CD4-positive, alpha-beta T cell treated with Interleukin-4 for 1 hour (primary cell): ENCODE measurements around the gene CSTPP1.
"Not testable (repeated sequence)": the region's sequence is repeated elsewhere in the genome, so short reads cannot be mapped to it uniquely, and the experiment has no call there.

ENCODE experiments used
- DNase-seq, 2 donors: peaks; one replicate each; pipeline ENCODE4 v3.0.0-alpha.2; 2020 to 2022

Gene CSTPP1

DNA sequence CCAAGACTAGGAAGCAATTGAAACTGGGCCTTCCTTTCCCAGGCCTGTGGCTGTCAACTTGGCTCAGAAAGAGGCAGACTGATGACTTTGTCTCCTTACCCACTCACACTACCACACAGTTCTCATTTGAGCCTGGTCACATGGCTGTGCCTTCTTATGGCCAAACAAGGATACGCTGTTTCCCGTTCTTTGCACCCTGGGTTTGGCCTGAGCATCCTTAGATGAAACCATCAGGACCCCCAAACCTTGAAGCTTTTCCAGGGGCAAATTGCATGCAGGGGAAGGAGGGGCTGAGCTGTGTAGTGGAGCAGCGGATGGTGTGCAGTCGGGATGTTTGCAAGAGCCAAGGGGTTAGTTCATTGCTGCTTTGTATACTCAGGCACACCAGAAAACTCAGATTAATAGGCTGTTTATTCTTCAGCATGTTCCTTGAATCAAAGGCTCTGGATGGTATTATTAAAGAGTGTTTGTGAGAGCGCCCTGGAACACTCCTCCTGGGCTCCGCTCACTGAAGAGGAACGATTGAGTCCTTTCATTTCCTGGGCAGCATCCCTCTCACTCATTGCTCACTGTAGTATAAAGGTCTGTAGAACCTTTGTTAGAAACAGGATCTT is 170.3 kb downstream of the CSTPP1 start:
- DNase-seq = no peak

DNA sequence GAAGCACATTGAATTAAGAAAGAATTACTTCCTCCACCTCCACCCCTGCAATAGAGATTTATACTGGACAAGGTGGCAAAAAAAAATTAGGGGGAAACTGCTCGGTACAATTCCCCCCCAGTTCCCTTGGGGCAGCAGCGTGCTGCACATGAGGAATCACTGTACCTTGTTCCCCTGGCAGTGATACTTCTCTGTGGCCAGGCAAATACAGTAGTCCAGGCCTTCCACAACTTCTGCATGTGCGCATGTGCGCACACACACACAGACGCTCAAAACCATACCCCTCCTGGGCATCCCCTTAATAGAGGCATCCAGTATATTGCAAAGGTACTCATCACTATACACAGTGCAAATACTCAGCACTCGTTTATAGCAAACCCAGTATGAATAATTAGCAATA is 171.2 kb downstream of the CSTPP1 start:
- DNase-seq = no peak

DNA sequence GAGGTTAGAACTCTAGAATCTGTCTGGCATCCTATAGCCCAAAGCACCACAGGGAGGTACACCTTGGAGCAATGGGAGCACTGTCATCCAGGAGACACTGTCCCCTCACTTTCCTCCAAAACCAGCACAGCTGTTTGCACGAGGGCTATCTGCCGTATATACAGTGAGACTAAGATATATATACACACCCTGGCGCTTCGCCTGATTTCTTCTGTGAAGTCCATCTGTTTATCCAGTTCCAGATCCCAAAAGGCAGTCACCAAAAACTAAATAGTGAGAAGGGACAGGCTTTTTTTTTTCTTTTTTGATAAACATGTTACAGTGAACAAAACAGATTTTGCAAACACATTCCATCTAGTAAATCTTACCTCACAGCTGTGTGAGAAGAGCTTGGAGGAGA is 171.7 kb downstream of the CSTPP1 start:
- DNase-seq = no peak

DNA sequence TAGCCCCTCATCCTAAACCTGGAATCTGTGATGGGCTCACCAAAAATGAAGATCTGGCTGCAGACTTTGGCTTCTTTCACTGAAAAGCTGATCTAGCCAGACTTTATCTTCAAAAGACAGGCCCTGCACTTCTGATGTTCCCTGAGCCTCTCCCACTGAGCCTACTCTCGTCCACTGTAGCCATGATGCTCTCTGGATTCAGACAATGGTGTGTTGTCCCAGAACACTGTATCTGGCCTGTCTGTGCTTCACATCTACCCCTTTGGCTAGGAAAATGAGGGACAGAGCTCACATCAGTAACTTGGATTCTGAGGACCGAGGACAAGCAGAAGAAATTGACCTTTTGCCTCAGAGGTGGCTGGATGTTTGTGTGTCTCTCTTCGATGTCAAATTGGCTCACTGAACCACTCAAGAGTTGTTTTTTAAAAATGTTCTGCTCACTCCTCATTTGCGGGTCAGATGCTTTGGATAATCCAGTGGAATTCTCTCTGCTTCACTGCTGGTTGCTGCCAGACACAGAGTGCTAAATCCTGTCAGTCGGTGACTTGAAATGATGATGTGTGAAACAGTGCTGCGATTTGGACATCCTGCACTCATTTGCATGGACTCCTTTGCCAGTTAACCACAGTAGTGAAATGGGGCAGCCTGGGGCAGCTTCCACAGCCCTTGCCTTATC is 172.6 kb downstream of the CSTPP1 start:
- no peak for DNase-seq

DNA sequence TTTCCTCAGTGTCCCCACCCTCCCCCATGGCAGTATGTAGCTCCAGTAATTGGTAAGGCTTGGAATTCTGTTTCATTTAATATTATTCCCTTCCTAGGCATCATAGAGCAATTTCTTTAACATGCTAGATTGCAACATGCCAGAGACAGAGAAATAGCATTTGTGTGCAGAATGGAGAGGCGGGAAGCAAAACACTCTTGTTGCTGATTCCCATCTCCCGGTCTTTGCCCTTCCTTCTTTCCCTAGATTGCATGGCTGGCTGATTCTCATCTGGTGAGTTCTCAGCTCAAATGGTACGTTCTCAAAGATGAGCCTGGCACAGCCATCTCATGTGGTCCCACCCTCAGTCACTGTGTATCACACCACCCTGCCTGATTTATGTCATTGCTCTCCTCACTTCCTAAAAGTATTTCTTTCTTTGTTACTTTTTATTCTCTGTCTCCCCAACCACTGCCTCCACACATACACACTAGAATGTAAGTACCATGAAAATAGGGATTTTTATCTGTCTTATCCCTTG is 173.2 kb downstream of the CSTPP1 start:
- no peak for DNase-seq

DNA sequence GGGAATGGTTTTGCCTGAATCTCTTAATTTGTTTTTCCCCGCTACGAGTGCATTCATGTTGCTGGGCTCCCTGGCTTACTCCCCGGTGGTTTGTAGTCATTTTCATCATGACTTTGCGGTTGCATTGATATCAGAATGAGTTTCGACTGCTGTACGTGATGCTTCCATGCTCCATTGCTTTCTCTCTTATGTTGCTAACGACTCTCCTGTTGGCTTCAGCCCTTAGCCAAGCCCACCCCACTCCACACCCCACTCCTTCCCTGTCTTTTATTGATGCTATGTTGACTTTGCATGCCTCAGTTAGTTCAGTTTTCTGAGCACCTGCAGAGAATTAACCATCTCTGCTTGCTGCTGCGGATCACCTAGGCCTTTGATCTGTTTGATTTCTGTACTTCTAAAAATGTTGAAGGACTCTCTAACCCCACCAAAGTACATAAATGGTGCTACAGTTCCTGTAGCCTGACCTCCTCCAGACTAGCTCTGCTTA is 174.8 kb downstream of the CSTPP1 start:
- DNase-seq = no peak

DNA sequence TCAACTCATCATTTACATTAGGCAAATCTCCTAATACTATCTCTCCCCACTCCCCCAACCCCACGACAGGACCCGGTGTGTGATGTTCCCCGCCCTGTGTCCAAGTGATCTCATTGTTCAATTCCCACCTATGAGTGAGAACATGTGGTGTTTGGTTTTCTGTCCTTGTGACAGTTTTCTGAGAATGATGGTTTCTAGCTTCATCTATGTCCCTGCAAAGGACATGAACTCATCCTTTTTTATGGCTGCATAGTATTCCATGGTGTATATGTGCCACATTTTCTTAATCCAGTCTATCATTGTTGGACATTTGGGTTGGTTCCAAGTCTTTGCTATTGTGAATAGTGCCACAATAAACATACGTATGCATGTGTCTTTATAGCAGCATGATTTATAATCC is 176.4 kb downstream of the CSTPP1 start:
- DNase-seq = not testable (repeated sequence)

DNA sequence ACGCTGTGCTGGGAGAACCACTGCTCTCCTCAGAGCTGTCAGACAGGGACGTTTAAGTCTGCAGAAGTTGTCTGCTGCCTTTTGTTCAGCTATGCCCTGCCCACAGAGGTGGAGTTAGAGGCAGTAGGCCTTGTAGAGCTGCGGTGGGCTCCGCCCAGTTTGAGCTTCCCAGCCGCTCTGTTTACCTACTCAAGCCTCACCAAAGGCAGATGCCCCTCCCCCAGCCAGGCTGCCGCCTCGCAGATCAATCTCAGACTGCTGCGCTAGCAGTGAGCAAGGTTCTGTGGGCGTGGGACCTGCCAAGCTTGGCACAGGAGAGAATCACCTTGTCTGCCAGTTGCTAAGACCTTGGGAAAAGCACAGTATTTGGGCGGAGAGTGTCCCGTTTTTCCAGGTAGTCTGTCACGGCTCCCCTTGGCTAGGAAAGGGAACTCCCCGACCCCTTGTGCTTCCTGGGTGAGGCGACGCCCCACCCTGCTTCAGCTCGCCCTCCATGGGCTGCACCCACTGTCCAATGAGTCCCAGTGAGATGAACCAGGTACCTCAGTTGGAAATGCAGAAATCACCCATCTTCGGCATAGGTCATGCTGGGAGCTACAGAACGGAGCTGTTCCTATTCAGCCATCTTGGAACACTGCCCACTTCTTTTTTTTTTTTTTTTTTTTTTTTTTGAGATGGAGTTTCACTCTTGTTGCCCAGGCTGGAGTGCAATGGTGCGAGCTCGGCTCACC is 182.6 kb downstream of the CSTPP1 start:
- DNase-seq = peak; percentile 34 to 56

DNA sequence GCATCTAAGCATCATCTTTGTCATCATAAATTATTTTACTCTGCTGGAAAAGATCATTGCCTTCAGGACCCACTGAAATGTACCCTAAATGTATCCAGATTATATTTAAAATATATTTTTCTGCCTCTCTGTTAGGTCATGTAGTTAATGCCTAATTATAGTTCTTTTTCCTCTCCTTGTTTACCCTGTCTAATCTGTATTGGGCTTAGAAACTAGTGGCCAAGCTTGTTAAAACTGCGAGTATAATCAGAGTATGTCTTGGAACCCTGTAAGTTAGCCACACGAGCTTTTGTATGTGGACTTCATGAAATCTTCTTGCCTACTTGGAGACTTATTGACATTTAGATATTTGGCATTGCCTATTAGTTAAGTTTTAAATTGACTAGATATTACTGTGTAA is 184.5 kb downstream of the CSTPP1 start:
- no peak for DNase-seq

DNA sequence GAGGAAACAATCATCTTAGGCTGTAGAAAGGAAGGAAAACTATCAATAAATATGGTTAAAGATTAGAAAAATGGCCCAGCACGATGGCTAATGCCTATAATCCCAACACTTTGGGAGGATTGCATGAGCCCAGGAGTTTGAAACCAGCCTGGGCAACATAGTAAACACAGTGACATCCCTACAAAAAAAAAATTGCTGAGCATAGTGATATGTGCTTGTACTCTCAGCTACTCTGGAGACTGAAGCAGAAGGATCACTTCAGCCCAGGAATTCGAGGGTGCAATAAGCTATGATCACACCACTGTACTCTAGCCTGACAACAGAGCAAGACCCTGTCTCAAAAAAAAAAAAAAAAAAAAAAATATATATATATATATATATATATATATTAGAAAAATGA is 185.2 kb downstream of the CSTPP1 start:
- no peak for DNase-seq

DNA sequence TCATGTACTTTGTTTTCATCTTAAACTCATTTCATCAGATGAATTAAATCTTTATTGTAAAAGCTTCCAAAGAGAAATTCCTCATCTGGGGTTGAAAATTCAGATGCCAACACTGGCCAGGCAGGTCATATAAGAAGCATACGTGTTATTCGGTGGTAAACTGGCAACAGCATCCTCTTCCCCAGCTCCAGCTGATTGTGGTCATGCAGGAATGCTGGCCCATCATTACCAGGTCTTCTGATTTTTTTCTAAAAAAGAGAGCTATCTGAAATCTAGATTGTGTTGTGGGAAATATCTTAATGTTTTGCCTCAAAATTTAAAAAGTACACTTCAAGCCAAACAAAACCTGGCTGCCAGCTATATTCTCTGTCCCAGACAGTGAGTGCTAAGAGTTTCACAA is 186.5 kb downstream of the CSTPP1 start:
- DNase-seq = no peak

DNA sequence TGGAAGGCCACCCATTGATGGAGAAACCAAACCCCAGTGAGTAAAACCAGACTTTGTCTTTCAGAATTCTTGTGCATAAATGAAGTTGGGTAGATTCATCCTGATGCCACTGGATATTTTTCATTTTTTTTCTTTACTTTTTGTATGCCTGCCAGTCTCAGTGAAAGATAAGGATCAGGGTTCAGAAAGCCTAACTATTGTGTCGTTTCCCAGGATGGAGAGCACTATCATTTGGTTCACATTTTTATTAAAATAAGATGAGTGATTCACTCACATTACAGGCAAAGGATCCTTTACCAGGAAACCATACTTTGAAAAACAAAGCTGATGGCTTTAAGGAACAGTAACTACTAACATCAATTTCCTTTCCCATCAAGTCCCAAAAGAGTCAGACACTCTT is 188.1 kb downstream of the CSTPP1 start:
- DNase-seq = no peak

DNA sequence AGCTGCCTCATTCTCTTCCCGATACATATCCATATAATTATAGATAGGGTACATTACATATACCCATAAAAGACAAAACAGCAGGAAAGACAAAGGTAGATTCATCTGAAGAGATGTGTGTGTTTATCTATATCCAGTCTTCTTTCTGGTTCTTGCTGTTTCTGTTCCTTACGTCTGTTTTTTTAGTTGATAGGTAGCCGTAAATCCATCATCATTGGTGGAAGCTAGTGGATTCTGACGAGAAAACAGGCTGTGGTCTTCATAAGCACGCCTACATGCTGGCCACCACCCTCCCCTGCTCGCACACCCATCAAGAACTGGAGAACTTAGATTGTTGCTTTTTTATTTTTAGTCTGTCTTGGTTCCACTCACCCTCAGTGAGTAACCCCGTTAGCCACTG is 188.5 kb downstream of the CSTPP1 start:
- DNase-seq = no peak

DNA sequence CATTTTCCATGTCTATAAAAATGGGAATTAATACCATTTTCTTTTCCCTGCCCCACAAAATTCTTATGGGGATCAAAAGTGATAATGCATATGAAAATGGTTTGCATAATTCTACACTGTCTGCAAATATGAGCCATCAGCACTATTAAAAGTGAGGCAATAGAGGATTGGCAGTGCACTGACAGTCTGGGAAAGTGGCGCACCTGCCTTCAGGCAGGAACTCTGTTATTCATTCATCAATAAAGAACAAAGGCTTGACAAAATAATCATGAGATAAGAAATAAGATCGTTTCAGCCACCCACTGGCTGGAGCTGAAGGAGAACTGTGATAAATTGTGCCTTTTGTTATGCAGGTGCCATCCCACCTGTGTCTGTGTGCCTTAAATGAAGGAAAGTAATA is 190.7 kb downstream of the CSTPP1 start:
- DNase-seq = no peak

DNA sequence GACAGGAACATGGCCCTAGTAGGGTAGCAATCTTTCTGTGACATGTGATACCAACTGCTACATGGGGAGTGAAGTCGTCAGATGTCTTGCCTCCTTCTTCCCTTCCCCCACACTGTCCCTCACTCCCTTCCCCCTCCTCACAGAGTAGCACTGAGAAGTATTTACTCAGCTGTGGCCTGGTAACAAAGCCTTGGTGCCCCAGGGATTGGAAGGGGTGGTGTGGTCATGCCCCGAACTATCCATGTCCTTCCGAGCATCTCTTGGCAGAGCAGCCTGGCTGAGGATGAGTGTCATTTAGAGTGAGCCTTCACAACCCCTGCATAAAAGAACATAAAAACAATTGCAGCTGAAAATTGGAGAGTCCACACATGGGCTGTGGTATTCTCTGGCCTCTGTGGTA is 194.0 kb downstream of the CSTPP1 start:
- DNase-seq = no peak

DNA sequence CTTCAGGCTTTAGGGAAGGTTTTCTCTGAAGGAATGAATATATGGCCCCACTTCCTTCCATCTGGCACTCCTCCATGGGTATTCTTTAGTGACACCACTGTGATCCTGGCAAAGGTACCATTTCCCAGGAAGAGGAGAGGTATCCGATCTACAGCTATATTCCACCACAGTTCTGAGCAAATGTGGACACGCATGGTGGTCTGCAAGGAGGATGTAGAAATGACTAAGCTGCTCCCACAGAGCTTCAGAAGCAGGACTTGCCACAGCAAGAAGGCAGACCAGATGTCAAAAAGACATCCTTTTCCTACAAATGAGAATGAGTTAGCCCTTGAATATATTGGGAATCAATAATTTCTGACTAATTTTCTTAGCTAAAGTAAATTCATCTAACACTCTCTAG is 194.6 kb downstream of the CSTPP1 start:
- DNase-seq = no peak

DNA sequence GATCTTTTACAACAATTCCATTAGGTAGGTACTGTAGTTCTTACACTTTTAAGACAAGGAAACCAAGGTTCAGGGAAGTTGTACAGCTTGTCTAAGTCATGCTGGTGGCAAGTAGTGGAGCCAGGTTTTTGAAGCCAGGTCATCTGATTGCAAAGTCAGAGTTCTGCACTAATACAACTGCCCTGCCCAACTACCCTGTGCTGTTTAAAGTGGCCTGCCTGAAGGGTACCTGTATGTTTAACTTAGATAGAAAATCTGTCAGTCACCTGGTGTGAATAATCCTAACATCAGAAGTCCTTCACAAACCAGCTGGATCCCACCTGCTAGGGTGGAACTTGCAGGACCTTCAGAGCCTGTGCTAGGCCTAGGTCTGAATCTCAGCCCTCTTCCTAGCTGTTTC is 195.9 kb downstream of the CSTPP1 start:
- no peak for DNase-seq

DNA sequence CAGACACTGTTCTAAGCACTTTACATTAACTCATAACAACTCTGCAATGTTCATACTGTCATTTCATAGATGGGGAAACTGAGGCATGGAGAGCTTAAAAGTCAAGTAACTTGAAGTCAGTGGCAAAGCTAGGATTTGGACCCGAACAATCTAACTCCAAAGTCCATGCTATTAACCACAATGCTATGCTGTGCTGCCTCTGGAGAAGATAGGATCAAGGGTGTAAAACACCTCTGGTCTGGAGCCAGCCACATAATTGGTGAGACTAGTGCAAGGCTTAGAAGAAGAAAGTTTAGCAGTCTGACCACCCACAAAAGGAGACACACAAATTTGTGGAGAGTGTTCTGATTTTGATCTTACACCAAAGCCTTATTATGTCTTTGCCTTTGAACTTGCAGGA is 196.4 kb downstream of the CSTPP1 start:
- DNase-seq = no peak

DNA sequence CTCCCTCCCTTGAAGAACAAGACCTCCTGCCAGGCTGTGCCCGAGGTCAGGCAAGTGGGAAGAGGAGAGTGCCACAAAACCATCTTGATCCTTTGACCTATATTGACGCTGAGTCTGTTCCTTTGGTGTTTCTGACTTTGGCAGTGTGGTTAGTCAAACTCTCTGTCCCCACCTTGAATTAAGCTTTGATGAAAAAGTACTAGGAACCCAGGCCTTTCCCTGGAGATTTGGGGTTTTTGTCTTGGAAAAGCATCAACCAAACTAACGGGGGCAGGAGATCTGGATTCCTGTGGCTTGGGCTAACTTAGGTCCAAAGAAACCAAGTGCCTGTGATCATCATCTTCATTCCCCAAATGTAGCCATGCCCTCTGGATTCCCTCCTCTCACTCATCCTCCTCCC is 199.8 kb downstream of the CSTPP1 start:
- DNase-seq = no peak

DNA sequence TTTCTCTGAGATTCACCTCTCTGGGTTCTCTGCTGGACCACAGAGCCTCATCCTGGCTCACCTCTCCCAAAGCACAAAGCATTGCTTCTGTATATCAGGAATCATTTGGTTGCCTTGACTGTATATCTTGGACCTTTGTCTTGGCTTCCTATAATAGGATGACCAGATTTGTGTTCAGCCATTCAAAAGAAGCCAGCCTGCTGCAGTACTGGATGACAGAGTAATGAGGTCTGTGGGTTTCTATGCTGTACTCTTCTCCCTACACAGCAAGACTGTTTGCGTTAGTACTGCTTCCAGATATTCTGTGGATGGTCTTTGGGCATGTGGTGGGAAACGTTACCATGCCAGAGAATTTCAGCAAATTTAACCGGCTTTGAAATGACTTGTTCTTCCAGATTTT is 200.4 kb downstream of the CSTPP1 start:
- no peak for DNase-seq

DNA sequence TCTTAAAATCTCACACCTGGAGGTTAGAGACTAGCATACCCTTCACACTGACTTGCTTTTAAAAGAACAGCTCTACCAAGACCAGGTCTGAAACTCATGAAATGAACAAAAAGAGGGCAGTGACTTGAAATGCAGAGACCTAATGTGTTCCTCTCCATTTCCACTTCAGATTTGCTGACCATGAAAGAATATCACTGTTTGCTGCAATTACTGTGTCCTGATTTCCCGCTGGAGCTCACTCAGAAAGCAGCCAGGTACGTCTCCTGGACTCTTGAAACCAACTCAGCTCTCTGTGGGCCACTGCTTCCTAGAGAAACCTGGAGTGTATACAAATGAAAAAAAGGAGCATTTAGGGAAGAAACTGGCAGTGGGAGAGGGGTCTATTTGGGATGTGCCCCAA is 200.9 kb downstream of the CSTPP1 start:
- DNase-seq = no peak

DNA sequence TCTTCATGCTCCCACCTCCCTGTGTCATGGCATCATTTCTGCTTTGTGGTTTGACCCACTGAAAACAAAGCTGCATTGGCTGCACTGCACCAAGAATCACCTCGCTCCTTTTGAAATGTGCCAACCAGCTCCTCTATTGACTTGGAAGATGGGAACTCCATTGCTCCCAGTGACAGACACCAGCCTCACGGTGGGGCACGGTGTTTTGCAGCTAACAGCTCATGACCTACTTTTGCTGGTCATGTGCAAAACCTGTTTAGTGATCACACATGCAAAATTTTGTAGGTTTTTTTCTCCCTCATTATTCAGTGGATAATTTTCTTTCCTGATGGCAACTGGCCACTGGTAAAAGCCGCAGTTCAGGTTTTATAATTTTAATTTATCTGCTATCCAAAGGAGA is 203.3 kb downstream of the CSTPP1 start:
- DNase-seq = no peak

DNA sequence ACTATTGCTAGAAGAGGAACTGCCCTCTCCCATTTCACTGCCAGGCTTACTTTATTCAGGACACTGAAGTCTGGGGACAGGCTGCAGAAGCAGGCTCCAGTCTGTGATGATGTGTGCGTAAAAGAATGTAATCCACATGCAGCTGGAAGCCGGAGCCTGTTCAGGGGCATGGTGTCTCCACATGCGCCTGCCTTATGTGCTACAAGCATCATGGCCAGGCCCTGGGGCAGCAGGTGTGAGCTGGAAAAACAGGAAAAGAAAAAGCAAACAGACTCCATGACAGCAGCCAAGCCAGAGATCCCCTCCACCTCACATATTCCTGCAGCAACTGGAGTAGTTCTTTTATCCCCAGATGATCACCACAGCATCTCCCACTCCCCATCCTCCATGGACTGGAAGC is 206.8 kb downstream of the CSTPP1 start:
- DNase-seq = no peak

DNA sequence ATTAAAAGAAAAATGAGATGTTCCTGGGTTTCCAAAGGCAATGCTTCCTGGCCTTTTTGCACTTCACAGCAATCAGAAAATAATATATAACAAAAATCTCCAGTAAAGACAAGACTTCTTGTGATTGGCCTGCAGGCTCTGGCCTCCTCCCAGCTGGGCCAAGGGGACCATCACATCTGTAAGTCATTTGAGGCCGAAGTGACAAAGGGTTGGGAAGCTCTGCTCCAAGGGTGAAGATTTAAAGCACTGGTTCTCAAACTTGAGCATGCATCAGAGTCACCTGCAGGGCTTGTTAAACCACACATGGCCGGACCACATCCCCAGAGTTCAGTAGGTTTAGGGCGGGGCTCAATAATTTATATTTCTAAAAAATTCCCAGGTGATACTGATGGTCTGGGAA is 208.0 kb downstream of the CSTPP1 start:
- DNase-seq = no peak
